Anterior cingulate cortex (tissue), 58 donors: ENCODE data around the gene DMTF1.
"Not testable (repeated sequence)": the region's sequence is repeated elsewhere in the genome, so short reads cannot be mapped to it uniquely, and the experiment has no call there.

Experiments used
- DNase-seq, 58 donors: peaks; one replicate each; lab custom pipeline; 2025; lab: John Stamatoyannopoulos, UW

DMTF1 gene

DNA sequence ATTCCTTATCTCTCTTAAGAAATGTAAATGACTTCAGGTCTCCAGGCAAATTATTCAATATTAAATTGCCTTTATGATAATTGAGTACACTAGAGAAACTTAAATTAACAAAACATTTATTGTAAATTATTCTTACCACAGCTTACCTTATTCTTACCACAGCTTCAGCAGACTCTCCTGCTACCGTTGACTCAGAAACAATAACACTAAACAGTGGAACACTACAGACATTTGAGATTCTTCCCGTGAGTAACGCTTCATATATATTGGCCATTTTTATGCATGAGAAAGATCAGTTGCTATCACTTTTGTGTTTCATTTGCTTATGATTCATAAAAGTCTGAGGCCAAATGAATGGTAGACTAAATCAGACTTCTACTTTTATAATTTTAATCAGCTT is 38.5 kb downstream of the DMTF1 start:
- DNase-seq, result no peak

DNA sequence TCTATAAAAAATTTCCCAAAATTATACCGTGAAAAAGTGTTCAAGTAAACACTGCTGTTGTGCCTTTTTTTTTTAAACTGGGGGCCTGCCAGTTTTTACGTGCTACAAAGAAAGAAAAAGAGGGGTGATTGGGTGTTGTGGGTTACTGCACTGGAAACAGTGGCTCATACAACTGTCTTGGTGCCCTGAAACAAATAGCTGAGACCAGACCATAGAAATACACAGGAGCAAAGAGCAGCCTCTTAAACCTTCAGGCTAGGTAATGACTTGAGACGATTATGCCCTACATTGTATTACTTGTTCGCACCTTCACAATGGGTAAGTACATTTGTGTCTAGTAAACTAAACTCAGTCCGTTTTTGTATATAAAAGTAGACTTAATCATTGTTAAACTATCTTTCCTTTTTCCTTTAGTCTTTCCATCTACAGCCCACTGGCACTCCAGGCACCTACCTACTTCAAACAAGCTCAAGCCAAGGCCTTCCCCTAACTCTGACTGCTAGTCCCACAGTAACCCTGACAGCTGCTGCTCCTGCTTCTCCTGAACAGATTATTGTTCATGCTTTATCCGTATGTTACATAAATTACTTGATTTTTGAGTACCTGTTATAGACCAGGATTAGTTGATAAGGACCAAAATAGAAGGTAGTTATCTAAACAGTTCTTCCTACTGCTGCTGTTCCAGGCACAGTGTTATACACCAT is 40.7 kb downstream of the DMTF1 start:
- no peak for DNase-seq

DNA sequence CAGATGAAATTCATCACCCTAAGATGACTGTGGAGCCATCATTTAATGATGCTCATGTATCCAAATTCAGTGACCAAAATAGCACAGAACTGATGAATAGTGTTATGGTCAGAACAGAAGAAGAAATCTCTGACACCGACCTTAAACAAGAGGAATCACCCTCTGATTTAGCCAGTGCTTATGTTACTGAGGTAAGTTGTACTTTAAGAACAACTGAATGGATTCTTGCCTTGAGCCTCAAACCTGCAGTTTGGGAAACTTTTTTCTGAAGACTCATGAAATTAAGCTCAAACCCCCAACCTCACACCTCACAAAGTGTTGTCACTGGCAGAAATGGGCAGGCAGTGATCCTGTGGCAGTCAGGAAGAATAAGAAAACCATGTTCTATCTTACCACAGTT is 41.7 kb downstream of the DMTF1 start:
- DNase-seq, result no peak

DNA sequence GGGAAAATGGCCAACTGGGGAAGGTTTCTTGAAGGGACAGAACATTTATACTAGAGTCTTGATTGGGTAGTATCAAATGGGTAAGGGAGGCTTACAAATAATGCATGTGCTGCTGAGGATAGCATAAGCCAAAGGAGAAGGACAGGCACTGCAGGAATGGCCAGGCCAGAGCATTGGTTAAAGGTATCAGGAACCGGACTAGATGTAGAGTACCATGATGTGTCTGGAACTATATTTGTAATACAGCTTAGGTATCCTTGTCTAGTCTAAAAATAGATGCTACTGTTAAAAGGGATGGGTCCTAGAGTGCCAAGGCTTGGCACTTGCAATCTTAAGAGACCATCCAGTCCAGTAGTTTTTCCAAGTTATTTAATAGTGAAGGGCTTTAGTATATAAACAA is 47.0 kb downstream of the DMTF1 start:
- DNase-seq, result no peak

GRCh38 chr7:87199700-87200450 is 47.6 kb downstream of the DMTF1 start:
- no peak for DNase-seq

DNA sequence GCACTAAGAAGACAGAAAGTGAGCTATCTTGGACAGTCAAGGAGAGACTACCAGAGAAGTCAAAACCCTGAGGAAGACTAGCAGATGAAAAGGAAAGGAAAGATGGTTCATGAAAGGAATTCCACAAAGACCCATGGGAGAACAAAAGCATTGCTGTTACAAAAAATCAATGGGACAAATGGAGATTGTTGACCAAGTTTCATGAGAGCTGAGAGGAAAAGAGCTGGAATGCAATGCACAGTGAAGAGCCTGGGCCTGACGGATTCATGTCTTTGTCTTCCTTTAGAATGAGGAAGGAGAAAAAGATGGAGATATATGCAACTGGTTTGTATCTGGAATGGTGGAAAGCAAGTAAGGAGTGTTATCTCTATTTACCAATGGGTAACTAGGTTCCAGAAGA is 50.0 kb downstream of the DMTF1 start:
- no peak for DNase-seq

GRCh38 chr7:87202705-87203104 is 50.5 kb downstream of the DMTF1 start:
- no peak for DNase-seq

DNA sequence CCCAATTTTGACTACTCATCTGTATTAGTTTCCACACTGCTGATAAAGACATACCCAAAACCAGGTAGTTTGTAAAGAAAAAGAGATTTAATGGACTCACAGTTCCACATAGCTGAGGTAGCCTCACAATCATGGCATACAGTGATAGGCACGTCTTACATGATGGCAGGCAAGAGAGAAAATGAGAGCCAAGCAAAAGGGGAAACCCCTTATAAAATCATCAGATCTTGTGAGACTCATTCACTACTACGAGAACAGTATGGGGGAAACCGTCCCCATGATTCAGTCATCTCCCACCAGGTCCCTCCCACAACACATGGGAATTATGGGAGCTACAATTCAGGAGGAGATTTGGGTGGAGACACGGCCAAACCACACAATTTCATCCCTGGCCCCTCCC is 51.7 kb downstream of the DMTF1 start:
- not testable (repeated sequence) for DNase-seq

DNA sequence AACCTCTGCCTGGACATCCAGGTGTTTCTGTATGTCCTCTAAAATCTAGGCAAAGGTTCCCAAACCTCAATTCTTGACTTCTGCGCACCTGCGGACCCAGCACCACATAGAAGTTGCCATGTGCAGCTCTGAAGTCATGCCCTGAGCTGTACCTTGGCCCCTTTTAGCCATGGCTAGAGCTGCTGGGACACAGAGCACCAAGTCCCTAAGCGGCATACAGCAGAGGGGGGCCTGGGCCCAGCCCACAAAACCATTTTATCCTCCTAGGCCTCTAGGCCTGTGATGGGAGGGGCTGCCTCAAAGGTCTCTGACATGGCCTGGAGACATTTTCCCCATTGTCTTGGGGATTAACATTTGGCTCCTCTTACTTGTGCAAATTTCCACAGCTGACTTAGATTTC is 52.7 kb downstream of the DMTF1 start:
- DNase-seq, result no peak

- not testable (repeated sequence) for DNase-seq
Measured at GRCh38 chr7:87205701-87206100, 53.4 kb downstream of the DMTF1 start.

- no peak for DNase-seq
Measured at GRCh38 chr7:87206361-87206760, 54.1 kb downstream of the DMTF1 start.

GRCh38 chr7:87209295-87209924 is 57.2 kb downstream of the DMTF1 start:
- DNase-seq, result no peak

GRCh38 chr7:87210506-87210905 is 58.3 kb downstream of the DMTF1 start:
- no peak for DNase-seq

DNA sequence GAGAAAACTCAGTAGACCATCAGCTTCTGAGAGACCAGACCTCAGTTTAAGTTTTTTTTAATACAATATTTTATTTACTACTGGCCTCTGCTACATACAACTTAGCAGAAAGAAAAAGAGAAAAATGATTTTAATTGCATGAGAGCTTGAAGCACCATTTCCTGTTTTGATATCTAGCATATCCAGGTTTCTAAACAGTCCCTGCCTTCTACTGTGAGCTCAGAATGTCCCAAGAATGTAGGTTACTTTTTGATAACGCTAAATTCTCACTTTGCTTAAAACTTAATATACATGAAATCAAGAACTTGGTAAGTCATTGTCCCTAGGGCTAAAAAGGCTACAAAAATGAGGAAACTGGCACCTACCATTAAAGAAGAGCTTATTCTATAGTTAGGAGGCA is 60.2 kb downstream of the DMTF1 start:
- no peak for DNase-seq

DNA sequence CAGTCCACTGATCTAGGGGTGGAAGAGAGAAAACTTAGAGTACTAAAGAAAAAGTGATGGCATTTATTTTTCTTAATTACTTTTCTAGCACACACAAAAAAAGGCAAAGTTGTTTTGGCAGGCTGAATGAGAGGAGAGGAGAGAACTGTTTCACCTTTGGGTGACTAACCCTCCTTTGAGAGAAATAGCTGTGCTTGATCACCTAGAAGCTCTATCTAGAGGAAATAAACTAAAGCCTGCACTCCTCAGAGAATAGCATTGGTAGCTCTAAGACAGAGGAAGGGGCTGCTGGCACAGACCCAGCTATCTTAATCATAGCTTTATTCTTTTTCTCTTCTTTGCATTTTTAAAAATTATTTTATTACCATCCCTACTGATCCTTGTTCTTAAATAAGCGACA is 61.0 kb downstream of the DMTF1 start:
- DNase-seq, result no peak

- no peak for DNase-seq
Measured at GRCh38 chr7:87213811-87214210, 61.6 kb downstream of the DMTF1 start.

GRCh38 chr7:87215046-87215445 is 62.8 kb downstream of the DMTF1 start:
- no peak for DNase-seq

- DNase-seq, result peak in 8 of 58 donors; percentile 2 to 27 (median 4)
Measured at GRCh38 chr7:87216701-87217508, 64.7 kb downstream of the DMTF1 start.

- no peak for DNase-seq
Measured at GRCh38 chr7:87217983-87218653, 65.9 kb downstream of the DMTF1 start.
